Measurements from ENCODE around the gene NDUFAF8. TPM values are rescaled to one million over a fixed set of nuclear protein-coding genes. Genes with fewer than 3 reads are reported as not detected.
"Not testable (repeated sequence)": the region's sequence is repeated elsewhere in the genome, so short reads cannot be mapped to it uniquely, and the experiment has no call there.

NDUFAF8 gene
- total and polyA plus RNA-seq, 9 donors = 14.6 to 66.3 (median 33.9) TPM

DNA sequence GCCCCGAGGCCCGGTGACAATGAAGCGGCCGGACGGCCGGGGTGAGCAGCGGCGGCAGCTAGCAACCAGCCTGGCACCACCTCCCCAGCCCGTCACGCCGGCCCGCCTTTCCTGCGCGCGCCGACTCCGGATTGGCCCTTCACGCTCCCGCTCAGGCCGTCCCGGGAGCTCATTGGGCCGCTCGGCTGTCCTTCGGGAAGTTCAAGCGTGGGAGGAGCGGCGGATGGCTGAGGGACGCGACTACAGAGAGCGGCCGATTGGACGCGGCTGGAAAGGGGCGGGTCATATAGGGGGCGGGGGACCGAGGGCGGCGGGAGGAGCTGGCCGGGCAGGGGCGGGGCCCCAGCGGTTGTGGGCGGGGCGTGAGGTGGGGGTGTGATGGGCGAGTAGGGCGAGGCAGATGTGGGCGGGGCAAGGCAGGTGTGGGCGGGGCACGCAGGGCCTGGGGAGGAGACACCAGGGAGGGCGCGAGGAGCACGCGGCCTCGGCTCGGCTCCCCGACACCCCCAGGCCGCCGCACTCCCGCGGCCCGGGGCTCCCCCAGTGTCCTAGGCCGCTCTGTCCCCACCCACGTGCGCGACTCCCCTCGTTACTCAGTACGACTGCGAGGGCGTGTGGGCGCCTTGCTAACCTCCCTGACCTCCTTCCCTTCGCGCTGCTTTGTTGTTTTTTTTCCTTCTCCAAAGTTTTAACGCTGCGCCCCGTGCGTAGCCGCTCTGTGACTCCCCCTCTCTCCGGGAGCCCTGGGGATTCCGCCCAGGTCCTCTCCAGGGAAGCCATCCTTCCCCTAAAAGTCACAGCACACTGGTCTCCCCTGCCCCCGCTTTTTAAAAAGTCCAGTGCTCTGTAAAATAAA, 16.0 kb upstream of the NDUFAF8 start, which contains the start of gene CEP131:
TSS of gene CEP131 (minus strand) at position 60 of the 856 bp plus-strand sequence. CDS start 2,909 bp downstream, outside the sequence.
- 0 to 1% (median 0%) methylated on average over 57 to 79 of the region's 79 CpGs for WGBS, 3 donors
- H3K4me3 ChIP-seq = peak within 1 kb of the TSS; percentile 92
- no peak for TF ChIP-seq POLR2A (IDR thresholded peaks at IDR 0.05)
- TF ChIP-seq, protein P1, sequence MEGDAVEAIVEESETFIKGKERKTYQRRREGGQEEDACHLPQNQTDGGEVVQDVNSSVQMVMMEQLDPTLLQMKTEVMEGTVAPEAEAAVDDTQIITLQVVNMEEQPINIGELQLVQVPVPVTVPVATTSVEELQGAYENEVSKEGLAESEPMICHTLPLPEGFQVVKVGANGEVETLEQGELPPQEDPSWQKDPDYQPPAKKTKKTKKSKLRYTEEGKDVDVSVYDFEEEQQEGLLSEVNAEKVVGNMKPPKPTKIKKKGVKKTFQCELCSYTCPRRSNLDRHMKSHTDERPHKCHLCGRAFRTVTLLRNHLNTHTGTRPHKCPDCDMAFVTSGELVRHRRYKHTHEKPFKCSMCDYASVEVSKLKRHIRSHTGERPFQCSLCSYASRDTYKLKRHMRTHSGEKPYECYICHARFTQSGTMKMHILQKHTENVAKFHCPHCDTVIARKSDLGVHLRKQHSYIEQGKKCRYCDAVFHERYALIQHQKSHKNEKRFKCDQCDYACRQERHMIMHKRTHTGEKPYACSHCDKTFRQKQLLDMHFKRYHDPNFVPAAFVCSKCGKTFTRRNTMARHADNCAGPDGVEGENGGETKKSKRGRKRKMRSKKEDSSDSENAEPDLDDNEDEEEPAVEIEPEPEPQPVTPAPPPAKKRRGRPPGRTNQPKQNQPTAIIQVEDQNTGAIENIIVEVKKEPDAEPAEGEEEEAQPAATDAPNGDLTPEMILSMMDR (IDR thresholded peaks at IDR 0.05) = no peak
- TF ChIP-seq EP300 (IDR thresholded peaks at IDR 0.05) = no peak
- no peaks in the 10 kb centered on the region for H3K27me3 ChIP-seq
- peak; percentile 99 for DNase-seq
- no peaks in the 10 kb centered on the region for H3K9me3 ChIP-seq
- peaks cover 9% of the 10 kb centered on the region for H3K4me1 ChIP-seq (ENCODE audit: insufficient read depth)
- intact Hi-C loops (cut with DNase I) = loop anchor here in 1 of 4 donors (5.0 kb wide), 1 partner anchor 81 kb away; no protein-coding TSS in a partner anchor
- no peaks in the 10 kb centered on the region for H3K36me3 ChIP-seq
- peak within 1 kb of the TSS; percentile 31 to 78 for H3K27ac ChIP-seq

DNA sequence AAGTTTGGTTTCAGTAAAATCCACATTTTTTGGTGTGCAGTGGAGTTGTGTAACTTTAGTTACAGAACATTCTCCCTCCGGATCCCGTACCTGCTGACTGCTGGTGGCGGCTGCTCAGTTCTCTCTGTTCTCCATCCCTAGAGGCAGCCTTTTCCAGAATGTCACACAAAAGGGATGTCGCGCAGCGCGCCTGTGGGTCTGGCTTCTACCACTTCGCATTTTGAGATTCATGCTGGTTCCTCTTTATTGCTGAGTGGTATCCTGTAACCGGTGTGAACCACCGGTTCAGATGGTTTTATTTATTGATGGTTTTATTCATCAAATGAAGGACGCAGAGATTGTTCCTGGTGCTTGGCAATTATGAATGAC, 15.4 kb upstream of the NDUFAF8 start:
- Histone ChIP-seq H3K9me3 (no peaks in the 10 kb centered on the region), H3K27me3 (no peaks in the 10 kb centered on the region), H3K4me3 (no peak overlapping the region), H3K27ac (peak overlapping the region; percentile 31 to 78), H3K4me1 (ENCODE audit: insufficient read depth) (peaks cover 9% of the 10 kb centered on the region), H3K36me3 (no peaks in the 10 kb centered on the region)
- peak in 1 of 5 donors; percentile 36 for DNase-seq
- TF ChIP-seq POLR2A (IDR thresholded peaks at IDR 0.05) (no peak), EP300 (IDR thresholded peaks at IDR 0.05) (no peak)
- TF ChIP-seq, protein P1 (IDR thresholded peaks at IDR 0.05) = no peak
- WGBS, 3 donors = 17 to 34% (median 24%) methylated on average over 11 of the region's 11 CpGs
- intact Hi-C loops (cut with DNase I) = loop anchor here in 1 of 4 donors (5.0 kb wide), 1 partner anchor 81 kb away; no protein-coding TSS in a partner anchor

DNA sequence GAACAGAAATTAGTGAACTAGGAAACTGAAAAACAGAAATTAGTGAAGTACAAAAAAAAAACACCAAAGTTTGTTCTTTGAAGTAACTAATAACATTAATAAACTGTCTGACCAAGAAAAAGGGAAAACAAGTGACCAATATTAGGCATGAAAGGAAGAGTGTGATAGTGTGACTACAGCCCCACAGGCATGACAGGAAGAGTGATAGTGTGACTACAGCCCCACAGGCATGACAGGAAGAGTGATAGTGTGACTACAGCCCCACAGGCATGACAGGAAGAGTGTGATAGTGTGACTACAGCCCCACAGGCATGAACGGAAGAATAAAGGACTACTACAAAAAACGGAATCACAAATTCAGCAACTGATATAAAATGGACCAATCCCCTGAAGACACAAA, 11.5 kb upstream of the NDUFAF8 start:
- H3K4me1 ChIP-seq (ENCODE audit: insufficient read depth); DNase-seq; H3K4me3 ChIP-seq; H3K36me3 ChIP-seq; H3K27ac ChIP-seq; intact Hi-C loops (cut with DNase I); H3K9me3 ChIP-seq; H3K27me3 ChIP-seq: not testable (repeated sequence)
- WGBS, 3 donors = 75 to 90% (median 76%) methylated on average over 2 of the region's 2 CpGs

DNA sequence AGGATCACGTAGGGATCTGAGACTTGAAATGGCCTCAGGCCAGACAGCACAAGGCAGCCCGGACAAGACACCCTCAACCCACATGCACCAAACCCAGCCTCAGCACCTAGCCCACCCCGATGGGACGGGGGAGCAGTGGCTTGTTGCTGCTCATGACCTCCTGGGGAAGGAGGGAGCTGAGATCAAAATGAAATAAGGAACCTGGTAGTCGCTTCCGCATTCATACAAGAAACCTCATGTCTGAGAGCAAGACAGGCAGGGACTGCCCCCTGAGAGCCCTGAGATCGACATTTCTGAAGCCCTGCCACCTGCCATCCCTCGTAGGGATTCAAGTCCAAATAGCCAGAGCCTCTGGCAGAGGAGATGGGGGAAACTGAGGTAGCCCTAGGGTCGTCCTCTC, 10.7 kb upstream of the NDUFAF8 start:
- no peak overlapping the region for H3K4me3 ChIP-seq
- H3K4me1 ChIP-seq (ENCODE audit: insufficient read depth) = no peaks in the 10 kb centered on the region
- no peaks in the 10 kb centered on the region for H3K9me3 ChIP-seq
- WGBS, 3 donors = 70 to 75% (median 74%) methylated on average over 9 of the region's 9 CpGs
- intact Hi-C loops (cut with DNase I) = no loop called here
- no peaks in the 10 kb centered on the region for H3K27me3 ChIP-seq
- H3K27ac ChIP-seq = no peak overlapping the region
- no peak for DNase-seq
- H3K36me3 ChIP-seq = no peaks in the 10 kb centered on the region
- TF ChIP-seq, protein P1 (IDR thresholded peaks at IDR 0.05) = no peak
- TF ChIP-seq EP300 (IDR thresholded peaks at IDR 0.05) (no peak), POLR2A (IDR thresholded peaks at IDR 0.05) (no peak)
